ENCODE measurements around the gene ADH1C. TPM values are rescaled to one million over a fixed set of nuclear protein-coding genes. Genes with fewer than 3 reads are reported as not detected.

The ADH1C gene
- polyA plus RNA-seq, 1 of the 3 experiments (the other 2 are of a cell fraction) = not detected

DNA sequence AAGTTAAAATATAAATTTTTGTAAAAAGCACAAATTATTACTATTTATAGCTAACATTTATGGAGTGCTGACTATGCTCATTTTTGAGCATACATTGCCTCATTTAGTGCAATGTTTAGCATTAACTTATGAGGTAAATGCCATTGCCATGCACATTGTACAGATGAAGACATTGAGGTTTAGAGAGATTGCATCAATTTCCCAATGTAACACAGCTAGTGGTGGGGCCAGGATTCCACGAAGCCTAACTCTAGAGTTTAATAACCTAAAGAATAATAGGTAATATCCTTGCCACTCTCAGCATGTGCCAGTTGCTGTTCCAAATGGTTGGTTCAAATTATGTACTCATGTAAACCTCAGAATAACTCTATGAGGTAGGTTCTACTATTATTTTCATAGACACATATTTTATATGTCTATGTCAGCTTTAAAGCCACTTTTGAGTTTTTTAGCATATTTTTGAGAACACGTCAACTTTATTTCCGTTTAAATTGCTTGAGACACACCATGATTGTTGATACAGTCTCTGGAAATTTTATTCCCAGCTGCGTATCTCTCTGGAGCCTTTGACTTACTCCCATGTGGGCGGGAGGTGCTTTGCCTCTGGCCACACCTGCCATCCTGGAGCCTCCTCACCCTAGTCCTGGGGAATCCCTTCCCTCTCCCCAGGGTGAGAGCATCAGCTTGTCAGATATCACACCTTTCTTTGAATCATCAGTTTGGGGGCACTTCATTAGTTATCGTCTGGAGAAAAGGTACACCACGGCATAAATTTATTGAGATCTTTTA, 51.0 kb downstream of the ADH1C start:
- no peak overlapping the region for H3K9ac ChIP-seq
- H3K9me3 ChIP-seq = no peaks in the 10 kb centered on the region
- no peaks in the 10 kb centered on the region for H4K20me1 ChIP-seq (ENCODE audit: insufficient read depth)
- CTCF ChIA-PET = no interaction called here
- POLR2A ChIA-PET = no interaction called here
- H3K27me3 ChIP-seq (ENCODE audit: insufficient read depth) = no peaks in the 10 kb centered on the region
- H3K9me2 ChIP-seq = no peaks in the 10 kb centered on the region
- peaks cover 3% of the 10 kb centered on the region for H3F3A ChIP-seq (replicated peaks; ENCODE audit: insufficient read depth)
- TF ChIP-seq GATA2 (CRISPR knock-in tag; IDR thresholded peaks at IDR 0.05) = no peak
- no peak for TF ChIP-seq NRF1 (IDR thresholded peaks at IDR 0.05; ENCODE audit: low read depth, low read length)
- no peak for TF ChIP-seq TAF1 (IDR thresholded peaks at IDR 0.05; ENCODE audit: borderline replicate concordance, low read depth, low read length)
- no peak for TF ChIP-seq SMC3 (IDR thresholded peaks at IDR 0.05; ENCODE audit: low read depth, low read length)
- TF ChIP-seq, protein P1, sequence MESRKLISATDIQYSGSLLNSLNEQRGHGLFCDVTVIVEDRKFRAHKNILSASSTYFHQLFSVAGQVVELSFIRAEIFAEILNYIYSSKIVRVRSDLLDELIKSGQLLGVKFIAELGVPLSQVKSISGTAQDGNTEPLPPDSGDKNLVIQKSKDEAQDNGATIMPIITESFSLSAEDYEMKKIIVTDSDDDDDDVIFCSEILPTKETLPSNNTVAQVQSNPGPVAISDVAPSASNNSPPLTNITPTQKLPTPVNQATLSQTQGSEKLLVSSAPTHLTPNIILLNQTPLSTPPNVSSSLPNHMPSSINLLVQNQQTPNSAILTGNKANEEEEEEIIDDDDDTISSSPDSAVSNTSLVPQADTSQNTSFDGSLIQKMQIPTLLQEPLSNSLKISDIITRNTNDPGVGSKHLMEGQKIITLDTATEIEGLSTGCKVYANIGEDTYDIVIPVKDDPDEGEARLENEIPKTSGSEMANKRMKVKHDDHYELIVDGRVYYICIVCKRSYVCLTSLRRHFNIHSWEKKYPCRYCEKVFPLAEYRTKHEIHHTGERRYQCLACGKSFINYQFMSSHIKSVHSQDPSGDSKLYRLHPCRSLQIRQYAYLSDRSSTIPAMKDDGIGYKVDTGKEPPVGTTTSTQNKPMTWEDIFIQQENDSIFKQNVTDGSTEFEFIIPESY (IDR thresholded peaks at IDR 0.05; ENCODE audit: borderline replicate concordance, low read depth) = no peak
- no peak for TF ChIP-seq EZH2phosphoT487 (IDR thresholded peaks at IDR 0.05; ENCODE audit: borderline replicate concordance, low read depth)
- no peak for TF ChIP-seq NFIC (IDR thresholded peaks at IDR 0.05; ENCODE audit: borderline replicate concordance)
- TF ChIP-seq SIN3A (IDR thresholded peaks at IDR 0.05; ENCODE audit: borderline replicate concordance, low read depth, low read length) = no peak
- TF ChIP-seq RXRA (IDR thresholded peaks at IDR 0.05; ENCODE audit: borderline replicate concordance, low read depth) = no peak
- TF ChIP-seq, protein P2, sequence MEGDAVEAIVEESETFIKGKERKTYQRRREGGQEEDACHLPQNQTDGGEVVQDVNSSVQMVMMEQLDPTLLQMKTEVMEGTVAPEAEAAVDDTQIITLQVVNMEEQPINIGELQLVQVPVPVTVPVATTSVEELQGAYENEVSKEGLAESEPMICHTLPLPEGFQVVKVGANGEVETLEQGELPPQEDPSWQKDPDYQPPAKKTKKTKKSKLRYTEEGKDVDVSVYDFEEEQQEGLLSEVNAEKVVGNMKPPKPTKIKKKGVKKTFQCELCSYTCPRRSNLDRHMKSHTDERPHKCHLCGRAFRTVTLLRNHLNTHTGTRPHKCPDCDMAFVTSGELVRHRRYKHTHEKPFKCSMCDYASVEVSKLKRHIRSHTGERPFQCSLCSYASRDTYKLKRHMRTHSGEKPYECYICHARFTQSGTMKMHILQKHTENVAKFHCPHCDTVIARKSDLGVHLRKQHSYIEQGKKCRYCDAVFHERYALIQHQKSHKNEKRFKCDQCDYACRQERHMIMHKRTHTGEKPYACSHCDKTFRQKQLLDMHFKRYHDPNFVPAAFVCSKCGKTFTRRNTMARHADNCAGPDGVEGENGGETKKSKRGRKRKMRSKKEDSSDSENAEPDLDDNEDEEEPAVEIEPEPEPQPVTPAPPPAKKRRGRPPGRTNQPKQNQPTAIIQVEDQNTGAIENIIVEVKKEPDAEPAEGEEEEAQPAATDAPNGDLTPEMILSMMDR (IDR thresholded peaks at IDR 0.05) = no peak
- TF ChIP-seq FOSL2 (IDR thresholded peaks at IDR 0.05; ENCODE audit: borderline replicate concordance, low read depth) = no peak
- TF ChIP-seq, protein P3, sequence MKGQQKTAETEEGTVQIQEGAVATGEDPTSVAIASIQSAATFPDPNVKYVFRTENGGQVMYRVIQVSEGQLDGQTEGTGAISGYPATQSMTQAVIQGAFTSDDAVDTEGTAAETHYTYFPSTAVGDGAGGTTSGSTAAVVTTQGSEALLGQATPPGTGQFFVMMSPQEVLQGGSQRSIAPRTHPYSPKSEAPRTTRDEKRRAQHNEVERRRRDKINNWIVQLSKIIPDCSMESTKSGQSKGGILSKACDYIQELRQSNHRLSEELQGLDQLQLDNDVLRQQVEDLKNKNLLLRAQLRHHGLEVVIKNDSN (IDR thresholded peaks at IDR 0.05; ENCODE audit: borderline replicate concordance, low read depth) = no peak
- no peaks in the 10 kb centered on the region for H3K79me2 ChIP-seq (ENCODE audit: insufficient read depth)
- WGBS (ENCODE audit: low lambda C conversion rate) = 37% methylated on average over 7 of the region's 7 CpGs
- no peak overlapping the region for H2AFZ ChIP-seq (ENCODE audit: low read depth)
- DNase-seq = no peak
- no peaks in the 10 kb centered on the region; a peak in 2 of 4 replicates for H3K4me1 ChIP-seq (ENCODE audit: control insufficient read depth in 1 of 2, insufficient read depth in 2 of 2, low read depth in 1 of 2, low read length in 1 of 2)
- H3K4me2 ChIP-seq = no peak overlapping the region
- H3K4me3 ChIP-seq (ENCODE audit: low read depth in 2 of 2, low read length in 1 of 2) = no peak overlapping the region
- no peaks in the 10 kb centered on the region for H3K36me3 ChIP-seq (replicated peaks in 1 of 2; ENCODE audit: control insufficient read depth in 1 of 2, insufficient read depth in 2 of 2, low read length in 1 of 2)
- H3K27ac ChIP-seq (ENCODE audit: low read depth in 2 of 2, low read length in 1 of 2) = no peak overlapping the region
